HEK293 (cell line): ENCODE results near the gene RASGRP1.

ENCODE experiments used
- CTCF ChIA-PET: fragments of 350-600 bp; formaldehyde crosslinking; extraction: SDS; loops from one replicate; lab custom pipeline; 2021; ENCODE audit warnings: antibody characterized with exemption; lab: Yijun Ruan, JAX
- POLR2A ChIA-PET: fragments of 300-600 bp; formaldehyde crosslinking; extraction: SDS; loops from one replicate; lab custom pipeline; 2020; ENCODE audit warnings: antibody characterized with exemption, inconsistent platforms; lab: Yijun Ruan, JAX
- H3K27ac ChIP-seq: fragments of 200-500 bp; sonication (Bioruptor generic); 2 replicates; pipeline ENCODE4 v1.5.1; 2014; ENCODE audit warnings: low read depth, low read length, control low read depth, inconsistent platforms; ENCODE audit errors: extremely low read depth
- H3K36me3 ChIP-seq, 2 experiments: fragments of 200-500 bp in 1 of 2; sonication (Bioruptor generic) in 1 of 2; 1 replicate in 1 of 2; 2 replicates in 1 of 2; pipeline ENCODE4 v1.5.1; 2014 to 2017; ENCODE audit warnings: inconsistent platforms in 2 of 2, low read length in 2 of 2; ENCODE audit not compliant: control insufficient read depth in 2 of 2, insufficient read depth in 1 of 2
- H3K4me1 ChIP-seq: fragments of 200-500 bp; sonication (Bioruptor generic); 2 replicates; pipeline ENCODE4 v1.5.1; 2014; ENCODE audit warnings: mild to moderate bottlenecking, low read length, inconsistent platforms; ENCODE audit not compliant: control insufficient read depth, insufficient read depth
- H3K4me3 ChIP-seq: 2 replicates; pipeline ENCODE4 v1.5.1; 2011; ENCODE audit warnings: low read depth, mild to moderate bottlenecking, control low read depth, low read length, moderate library complexity
- H3K9me3 ChIP-seq: fragments of 200-500 bp; sonication (Bioruptor generic); 2 replicates; pipeline ENCODE4 v1.5.1; 2014; ENCODE audit warnings: low read depth, low read length, inconsistent platforms; ENCODE audit not compliant: control insufficient read depth, insufficient read depth
- GLI4 ChIP-seq: fragments of 450-650 bp; formaldehyde crosslinking; IDR thresholded peaks from 2 replicates; pipeline ENCODE4 v1.5.1; 2016; ENCODE audit warnings: missing biosample characterization, missing genetic modification characterization
- IKZF3 ChIP-seq: fragments of 450-650 bp; IDR thresholded peaks from 2 replicates; pipeline ENCODE4 v1.5.0; 2018; ENCODE audit warnings: missing biosample characterization, mild to moderate bottlenecking, missing genetic modification characterization, moderate library complexity
- KLF8 ChIP-seq: fragments of 450-650 bp; formaldehyde crosslinking; IDR thresholded peaks from 2 replicates; pipeline ENCODE4 v1.5.1; 2016; ENCODE audit warnings: missing biosample characterization, missing genetic modification characterization
- MEIS1 ChIP-seq: sonication (generic); formaldehyde crosslinking; IDR thresholded peaks from 2 replicates; pipeline ENCODE4 v1.8.1; 2022; ENCODE audit warnings: missing genetic modification reagents, mild to moderate bottlenecking, borderline replicate concordance
- SCRT2 ChIP-seq: fragments of 450-650 bp; formaldehyde crosslinking; IDR thresholded peaks from 2 replicates; pipeline ENCODE4 v1.5.1; 2016; ENCODE audit warnings: missing biosample characterization, missing genetic modification characterization
- TCF7L2 ChIP-seq: IDR thresholded peaks from 2 replicates; pipeline ENCODE4 v1.6.1; 2011; ENCODE audit warnings: low read depth, mild to moderate bottlenecking, inconsistent platforms, low read length, moderate library complexity, borderline replicate concordance
- ZNF114 ChIP-seq: fragments of 450-650 bp; formaldehyde crosslinking; IDR thresholded peaks from 2 replicates; pipeline ENCODE4 v1.5.0; 2017; ENCODE audit warnings: missing biosample characterization, missing genetic modification characterization
- ZNF133 ChIP-seq: fragments of 450-650 bp; formaldehyde crosslinking; IDR thresholded peaks from 2 replicates; pipeline ENCODE4 v1.5.1; 2016; ENCODE audit warnings: missing biosample characterization, missing genetic modification characterization
- ZNF138 ChIP-seq: fragments of 450-650 bp; formaldehyde crosslinking; IDR thresholded peaks from 2 replicates; pipeline ENCODE4 v1.5.1; 2016; ENCODE audit warnings: missing biosample characterization, missing genetic modification characterization, borderline replicate concordance
- ZNF146 ChIP-seq: fragments of 450-650 bp; formaldehyde crosslinking; IDR thresholded peaks from 2 replicates; pipeline ENCODE4 v1.5.1; 2016; ENCODE audit warnings: missing biosample characterization, missing genetic modification characterization
- ZNF214 ChIP-seq: fragments of 450-650 bp; formaldehyde crosslinking; IDR thresholded peaks from 2 replicates; pipeline ENCODE4 v1.5.1; 2017; ENCODE audit warnings: missing biosample characterization, mild to moderate bottlenecking, missing genetic modification characterization, borderline replicate concordance
- ZNF24 ChIP-seq: fragments of 450-650 bp; formaldehyde crosslinking; IDR thresholded peaks from 2 replicates; pipeline ENCODE4 v1.5.1; 2016; ENCODE audit warnings: missing biosample characterization, missing genetic modification characterization
- ZNF341 ChIP-seq: fragments of 450-650 bp; formaldehyde crosslinking; IDR thresholded peaks from 2 replicates; pipeline ENCODE4; 2016; ENCODE audit warnings: low read depth, missing biosample characterization, missing genetic modification characterization
- ZNF354C ChIP-seq: fragments of 450-650 bp; formaldehyde crosslinking; IDR thresholded peaks from 2 replicates; pipeline ENCODE4 v1.5.1; 2016; ENCODE audit warnings: missing biosample characterization, missing genetic modification characterization, low read depth, borderline replicate concordance
- ZNF366 ChIP-seq: fragments of 450-650 bp; formaldehyde crosslinking; conservative IDR thresholded peaks from 2 replicates; pipeline ENCODE4 v1.5.1; 2016; ENCODE audit warnings: missing biosample characterization, missing genetic modification characterization
- ZNF548 ChIP-seq: fragments of 450-650 bp; formaldehyde crosslinking; IDR thresholded peaks from 2 replicates; pipeline ENCODE4 v1.5.1; 2016; ENCODE audit warnings: missing biosample characterization, missing genetic modification characterization
- ZNF558 ChIP-seq: fragments of 450-650 bp; formaldehyde crosslinking; IDR thresholded peaks from 2 replicates; pipeline ENCODE4 v1.5.1; 2016; ENCODE audit warnings: missing biosample characterization, missing genetic modification characterization
- ZNF571 ChIP-seq: fragments of 450-650 bp; formaldehyde crosslinking; IDR thresholded peaks from 2 replicates; pipeline ENCODE4 v1.5.0; 2017; ENCODE audit warnings: missing biosample characterization, missing genetic modification characterization
- ZNF843 ChIP-seq: fragments of 450-650 bp; formaldehyde crosslinking; IDR thresholded peaks from 2 replicates; pipeline ENCODE4 v1.5.1; 2016; ENCODE audit warnings: missing biosample characterization, missing genetic modification characterization
- ZXDB ChIP-seq: fragments of 450-650 bp; formaldehyde crosslinking; IDR thresholded peaks from 2 replicates; pipeline ENCODE4 v1.5.1; 2016; ENCODE audit warnings: missing biosample characterization, missing genetic modification characterization
- TF ChIP-seq, protein P1 (sequence below): fragments of 450-650 bp; formaldehyde crosslinking; IDR thresholded peaks from 2 replicates; pipeline ENCODE4 v1.5.1; 2016; ENCODE audit warnings: missing biosample characterization, missing genetic modification characterization
- TF ChIP-seq, protein P2 (sequence below): sonication (generic); formaldehyde crosslinking; IDR thresholded peaks from 2 replicates; pipeline ENCODE4 v1.8.1; 2022; ENCODE audit warnings: mild to moderate bottlenecking, moderate library complexity, missing genetic modification reagents
- TF ChIP-seq, protein P3 (sequence below): fragments of 450-650 bp; formaldehyde crosslinking; optimal IDR thresholded peaks from 2 replicates; pipeline ENCODE3; 2016; ENCODE audit warnings: missing biosample characterization, mild to moderate bottlenecking, missing genetic modification characterization
- TF ChIP-seq, protein P4 (sequence below): fragments of 450-650 bp; formaldehyde crosslinking; IDR thresholded peaks from 2 replicates; pipeline ENCODE4 v1.5.1; 2016; ENCODE audit warnings: missing biosample characterization, missing genetic modification characterization, borderline replicate concordance
- TF ChIP-seq, protein P5 (sequence below): fragments of 450-650 bp; formaldehyde crosslinking; IDR thresholded peaks from 2 replicates; pipeline ENCODE4 v1.5.1; 2017; ENCODE audit warnings: missing biosample characterization, missing genetic modification characterization

The RASGRP1 gene

DNA sequence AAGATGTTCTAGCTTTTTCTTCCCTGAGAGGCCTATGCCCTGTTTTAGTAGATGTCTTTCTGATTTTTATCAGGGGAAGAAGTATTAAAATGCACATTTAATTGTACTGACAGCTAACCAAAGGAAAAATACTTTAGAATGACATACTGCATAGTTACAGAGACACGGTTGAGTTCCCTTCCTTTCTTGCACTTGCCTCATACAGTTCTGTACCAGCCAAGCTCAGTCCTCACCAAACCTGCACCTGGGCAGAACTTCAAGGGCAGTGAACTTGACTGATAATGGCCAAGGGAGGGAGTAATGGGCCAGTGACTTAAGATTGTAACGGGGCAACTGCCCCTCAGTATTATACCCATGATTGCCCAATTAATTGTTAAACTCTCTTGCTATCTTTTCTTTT lies 34.1 kb upstream of the RASGRP1 start:
- no peak overlapping the region for H3K27ac ChIP-seq
- TF ChIP-seq, protein P1, sequence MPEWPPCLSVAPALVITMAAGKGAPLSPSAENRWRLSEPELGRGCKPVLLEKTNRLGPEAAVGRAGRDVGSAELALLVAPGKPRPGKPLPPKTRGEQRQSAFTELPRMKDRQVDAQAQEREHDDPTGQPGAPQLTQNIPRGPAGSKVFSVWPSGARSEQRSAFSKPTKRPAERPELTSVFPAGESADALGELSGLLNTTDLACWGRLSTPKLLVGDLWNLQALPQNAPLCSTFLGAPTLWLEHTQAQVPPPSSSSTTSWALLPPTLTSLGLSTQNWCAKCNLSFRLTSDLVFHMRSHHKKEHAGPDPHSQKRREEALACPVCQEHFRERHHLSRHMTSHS (tag by site-specific recombination): no peak
- TF ChIP-seq, protein P2, sequence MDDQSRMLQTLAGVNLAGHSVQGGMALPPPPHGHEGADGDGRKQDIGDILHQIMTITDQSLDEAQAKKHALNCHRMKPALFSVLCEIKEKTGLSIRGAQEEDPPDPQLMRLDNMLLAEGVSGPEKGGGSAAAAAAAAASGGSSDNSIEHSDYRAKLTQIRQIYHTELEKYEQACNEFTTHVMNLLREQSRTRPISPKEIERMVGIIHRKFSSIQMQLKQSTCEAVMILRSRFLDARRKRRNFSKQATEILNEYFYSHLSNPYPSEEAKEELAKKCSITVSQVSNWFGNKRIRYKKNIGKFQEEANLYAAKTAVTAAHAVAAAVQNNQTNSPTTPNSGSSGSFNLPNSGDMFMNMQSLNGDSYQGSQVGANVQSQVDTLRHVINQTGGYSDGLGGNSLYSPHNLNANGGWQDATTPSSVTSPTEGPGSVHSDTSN (CRISPR knock-in tag): no peak
- TF ChIP-seq ZNF138 (no peak), ZNF366 (tag by site-specific recombination) (no peak), TCF7L2 (no peak)
- no peaks in the 10 kb centered on the region for H3K4me1 ChIP-seq
- POLR2A ChIA-PET: interaction anchor here (1.0 kb wide), 1 partner anchor 9 kb away, joined by 3 read pairs; no protein-coding TSS in a partner anchor
- no peaks in the 10 kb centered on the region for H3K9me3 ChIP-seq
- H3K36me3 ChIP-seq: no peaks in the 10 kb centered on the region
- no peak overlapping the region for H3K4me3 ChIP-seq
- CTCF ChIA-PET: no interaction called here

DNA sequence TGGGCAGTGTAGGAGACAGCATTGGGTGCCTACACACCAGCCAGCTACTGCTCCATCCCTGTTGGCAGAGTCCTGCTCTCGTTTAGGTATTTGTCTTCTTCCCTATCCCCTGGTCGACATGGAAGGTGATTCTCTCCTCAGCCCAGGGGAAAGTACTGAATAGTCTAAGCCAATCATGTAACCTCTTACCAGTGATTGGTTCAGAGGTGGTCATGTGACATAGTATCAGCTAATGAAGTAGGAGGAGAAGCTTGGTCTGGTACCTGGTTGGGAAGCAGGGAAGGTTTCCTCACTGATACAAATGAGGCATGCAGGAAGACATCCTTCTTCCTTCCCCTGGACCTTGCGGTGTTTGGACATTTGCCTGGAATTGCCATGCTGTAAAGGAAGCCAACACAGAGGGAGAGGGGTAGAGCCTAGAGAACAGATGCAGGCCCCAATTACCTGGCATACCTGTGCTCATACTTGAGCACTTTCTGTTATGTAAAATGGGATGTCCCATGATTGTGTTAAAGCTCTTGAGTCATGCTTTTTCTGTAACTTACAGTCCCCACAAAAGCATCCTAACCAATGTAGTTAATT lies 32.7 kb upstream of the RASGRP1 start:
- no peak overlapping the region for H3K27ac ChIP-seq
- no peaks in the 10 kb centered on the region for H3K9me3 ChIP-seq
- H3K4me1 ChIP-seq: no peaks in the 10 kb centered on the region
- H3K36me3 ChIP-seq: no peaks in the 10 kb centered on the region
- H3K4me3 ChIP-seq: no peak overlapping the region
- CTCF ChIA-PET: interaction anchor here (0.6 to 0.7 kb wide), 3 partner anchors 17 to 207 kb away, joined by 3 read pairs; no protein-coding TSS in a partner anchor
- no peak for TF ChIP-seq ZNF548
- no peak for TF ChIP-seq ZXDB (tag by site-specific recombination)
- TF ChIP-seq ZNF558 (tag by site-specific recombination): no peak
- no peak for TF ChIP-seq SCRT2
- no peak for TF ChIP-seq ZNF341 (tag by site-specific recombination)
- TF ChIP-seq ZNF133: no peak
- TF ChIP-seq, protein P1 (tag by site-specific recombination): no peak
- TF ChIP-seq GLI4 (tag by site-specific recombination): no peak
- TF ChIP-seq ZNF214 (tag by site-specific recombination): no peak
- TF ChIP-seq ZNF146 (tag by site-specific recombination): no peak
- TF ChIP-seq IKZF3: no peak
- TF ChIP-seq, all 188 proteins: peak for 0
- POLR2A ChIA-PET: no interaction called here

DNA sequence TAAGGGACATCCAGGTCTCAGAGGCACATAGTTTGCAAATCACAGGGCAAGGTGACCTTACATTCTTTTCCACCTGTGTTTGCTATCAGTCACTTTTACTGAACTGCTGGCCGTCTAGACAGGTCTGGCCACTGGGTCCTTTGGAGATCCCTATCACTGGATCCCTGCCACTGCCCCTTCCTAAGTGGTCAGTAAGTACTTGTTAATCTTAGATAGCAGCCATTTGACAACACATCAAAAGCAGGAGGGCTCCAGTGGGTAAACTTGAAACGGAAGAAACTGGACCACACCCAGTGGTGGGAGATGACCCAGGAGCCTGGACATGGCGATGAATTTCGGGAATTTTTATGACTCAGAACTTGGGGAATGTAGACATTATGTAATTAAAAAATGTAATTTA lies 28.9 kb upstream of the RASGRP1 start:
- CTCF ChIA-PET: interaction anchor here (1.1 kb wide), 1 partner anchor 99 kb away, joined by 3 read pairs; no protein-coding TSS in a partner anchor
- no peaks in the 10 kb centered on the region for H3K36me3 ChIP-seq

More for the DNA sequence above, 28.9 kb upstream of the RASGRP1 start:
- POLR2A ChIA-PET: no interaction called here
- TF ChIP-seq, protein P3, sequence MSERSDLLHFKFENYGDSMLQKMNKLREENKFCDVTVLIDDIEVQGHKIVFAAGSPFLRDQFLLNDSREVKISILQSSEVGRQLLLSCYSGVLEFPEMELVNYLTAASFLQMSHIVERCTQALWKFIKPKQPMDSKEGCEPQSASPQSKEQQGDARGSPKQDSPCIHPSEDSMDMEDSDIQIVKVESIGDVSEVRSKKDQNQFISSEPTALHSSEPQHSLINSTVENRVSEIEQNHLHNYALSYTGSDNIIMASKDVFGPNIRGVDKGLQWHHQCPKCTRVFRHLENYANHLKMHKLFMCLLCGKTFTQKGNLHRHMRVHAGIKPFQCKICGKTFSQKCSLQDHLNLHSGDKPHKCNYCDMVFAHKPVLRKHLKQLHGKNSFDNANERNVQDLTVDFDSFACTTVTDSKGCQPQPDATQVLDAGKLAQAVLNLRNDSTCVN (tag by site-specific recombination): no peak
- TF ChIP-seq ZNF571 (tag by site-specific recombination) (no peak), ZNF843 (no peak), ZNF114 (tag by site-specific recombination) (no peak), ZNF354C (tag by site-specific recombination) (no peak), MEIS1 (CRISPR knock-in tag) (no peak), KLF8 (no peak), ZNF24 (tag by site-specific recombination) (no peak)
- TF ChIP-seq, protein P4, sequence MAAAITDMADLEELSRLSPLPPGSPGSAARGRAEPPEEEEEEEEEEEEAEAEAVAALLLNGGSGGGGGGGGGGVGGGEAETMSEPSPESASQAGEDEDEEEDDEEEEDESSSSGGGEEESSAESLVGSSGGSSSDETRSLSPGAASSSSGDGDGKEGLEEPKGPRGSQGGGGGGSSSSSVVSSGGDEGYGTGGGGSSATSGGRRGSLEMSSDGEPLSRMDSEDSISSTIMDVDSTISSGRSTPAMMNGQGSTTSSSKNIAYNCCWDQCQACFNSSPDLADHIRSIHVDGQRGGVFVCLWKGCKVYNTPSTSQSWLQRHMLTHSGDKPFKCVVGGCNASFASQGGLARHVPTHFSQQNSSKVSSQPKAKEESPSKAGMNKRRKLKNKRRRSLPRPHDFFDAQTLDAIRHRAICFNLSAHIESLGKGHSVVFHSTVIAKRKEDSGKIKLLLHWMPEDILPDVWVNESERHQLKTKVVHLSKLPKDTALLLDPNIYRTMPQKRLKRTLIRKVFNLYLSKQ (tag by site-specific recombination): no peak
- TF ChIP-seq, protein P5, sequence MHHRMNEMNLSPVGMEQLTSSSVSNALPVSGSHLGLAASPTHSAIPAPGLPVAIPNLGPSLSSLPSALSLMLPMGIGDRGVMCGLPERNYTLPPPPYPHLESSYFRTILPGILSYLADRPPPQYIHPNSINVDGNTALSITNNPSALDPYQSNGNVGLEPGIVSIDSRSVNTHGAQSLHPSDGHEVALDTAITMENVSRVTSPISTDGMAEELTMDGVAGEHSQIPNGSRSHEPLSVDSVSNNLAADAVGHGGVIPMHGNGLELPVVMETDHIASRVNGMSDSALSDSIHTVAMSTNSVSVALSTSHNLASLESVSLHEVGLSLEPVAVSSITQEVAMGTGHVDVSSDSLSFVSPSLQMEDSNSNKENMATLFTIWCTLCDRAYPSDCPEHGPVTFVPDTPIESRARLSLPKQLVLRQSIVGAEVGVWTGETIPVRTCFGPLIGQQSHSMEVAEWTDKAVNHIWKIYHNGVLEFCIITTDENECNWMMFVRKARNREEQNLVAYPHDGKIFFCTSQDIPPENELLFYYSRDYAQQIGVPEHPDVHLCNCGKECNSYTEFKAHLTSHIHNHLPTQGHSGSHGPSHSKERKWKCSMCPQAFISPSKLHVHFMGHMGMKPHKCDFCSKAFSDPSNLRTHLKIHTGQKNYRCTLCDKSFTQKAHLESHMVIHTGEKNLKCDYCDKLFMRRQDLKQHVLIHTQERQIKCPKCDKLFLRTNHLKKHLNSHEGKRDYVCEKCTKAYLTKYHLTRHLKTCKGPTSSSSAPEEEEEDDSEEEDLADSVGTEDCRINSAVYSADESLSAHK: no peak
- no peaks in the 10 kb centered on the region for H3K9me3 ChIP-seq
- no peak overlapping the region for H3K27ac ChIP-seq
- H3K4me3 ChIP-seq: no peak overlapping the region
- H3K4me1 ChIP-seq: no peaks in the 10 kb centered on the region
